Common myeloid progenitor, CD34-positive (primary cell): ENCODE measurements around the gene TSTD1.
"Not testable (repeated sequence)": the region's sequence is repeated elsewhere in the genome, so short reads cannot be mapped to it uniquely, and the experiment has no call there.

Source experiments
- CTCF ChIA-PET: fragments of 350-600 bp; sonication (Branson Sonifier 250); formaldehyde crosslinking; loops from one replicate; lab custom pipeline; 2021; ENCODE audit warnings: antibody characterized with exemption; lab: Charles Lee
- POLR2A ChIA-PET: fragments of 350-600 bp; sonication (Branson Sonifier 250); formaldehyde crosslinking; loops from one replicate; lab custom pipeline; 2021; ENCODE audit warnings: antibody characterized with exemption; lab: Charles Lee
- DNase-seq, 3 donors: peaks; one replicate each; pipeline versions ENCODE4 v3.0.0 to v3.0.0-alpha.2; 2013
- H3K27ac ChIP-seq, 2 experiments: 1 replicate in 1 of 2; 2 replicates in 1 of 2; pipeline ENCODE4 v1.7.0; 2013; ENCODE audit warnings: inconsistent platforms in 2 of 2, low read length in 2 of 2, mild to moderate bottlenecking in 2 of 2, low read depth in 1 of 2, moderate library complexity in 1 of 2; ENCODE audit not compliant: severe bottlenecking in 2 of 2, insufficient read depth in 1 of 2, poor library complexity in 1 of 2
- H3K27me3 ChIP-seq, 5 experiments: replicated peaks in 2 of 5; 1 replicate in 3 of 5; 2 replicates in 2 of 5; pipeline versions ENCODE4 v1.6.1 to v1.7.0; 2013; ENCODE audit warnings: low read length in 4 of 5, mild to moderate bottlenecking in 2 of 5, moderate library complexity in 2 of 5, inconsistent platforms in 1 of 5; ENCODE audit not compliant: insufficient read depth in 5 of 5, control insufficient read depth in 4 of 5
- H3K36me3 ChIP-seq, 4 experiments: 1 replicate in 2 of 4; 2 replicates in 2 of 4; pipeline versions ENCODE4 v1.6.1 to v1.7.0; 2013; ENCODE audit warnings: low read length in 3 of 4, control low read depth in 1 of 4, mild to moderate bottlenecking in 1 of 4; ENCODE audit not compliant: control insufficient read depth in 4 of 4, insufficient read depth in 4 of 4
- H3K4me1 ChIP-seq, 4 experiments: 1 replicate in 3 of 4; 2 replicates in 1 of 4; pipeline versions ENCODE4 v1.6.1 to v1.7.1; 2013; ENCODE audit warnings: low read length in 3 of 4, mild to moderate bottlenecking in 3 of 4, control low read depth in 1 of 4, inconsistent platforms in 1 of 4, moderate library complexity in 1 of 4; ENCODE audit not compliant: control insufficient read depth in 4 of 4, insufficient read depth in 4 of 4; ENCODE audit errors: control extremely low read depth in 1 of 4
- H3K4me3 ChIP-seq, 7 experiments: 1 replicate in 4 of 7; 2 replicates in 3 of 7; pipeline versions ENCODE4 v1.5.1 to v1.7.0; 2013; ENCODE audit warnings: mild to moderate bottlenecking in 7 of 7, low read length in 6 of 7, moderate library complexity in 6 of 7, inconsistent platforms in 2 of 7, low read depth in 2 of 7, control low read depth in 1 of 7; ENCODE audit not compliant: insufficient read depth in 4 of 7, control insufficient read depth in 1 of 7; ENCODE audit errors: extremely low read depth in 1 of 7
- H3K9me3 ChIP-seq, 5 experiments: 1 replicate in 4 of 5; 2 replicates in 1 of 5; pipeline versions ENCODE4 v1.6.1 to v1.7.1; 2013; ENCODE audit warnings: low read length in 4 of 5, mild to moderate bottlenecking in 2 of 5, inconsistent platforms in 1 of 5, low read depth in 1 of 5, moderate library complexity in 1 of 5; ENCODE audit not compliant: control insufficient read depth in 4 of 5, insufficient read depth in 2 of 5; ENCODE audit errors: control extremely low read depth in 1 of 5
- WGBS: methylation state at CpG from one replicate; pipeline ENCODE4 v1.1.5; 2013; ENCODE audit not compliant: insufficient coverage; 5-methylcytosine and 5-hydroxymethylcytosine counted together

The TSTD1 gene

GRCh38 chr1:161069241-161069640, 30.5 kb upstream of the TSTD1 start:
- Histone ChIP-seq H3K27ac (peak overlapping the region; percentile 72 to 90), H3K9me3 (no peaks in the 10 kb centered on the region), H3K4me1 (peaks cover 15 to 72% (median 56%) of the 10 kb centered on the region in 4 experiments), H3K4me3 (peak overlapping the region; percentile 32 to 94 (median 81)), H3K27me3 (no peaks in the 10 kb centered on the region), H3K36me3 (peaks cover 4 to 11% (median 7%) of the 10 kb centered on the region in 4 experiments)
- POLR2A ChIA-PET, result interaction anchor here (0.8 to 4.4 kb wide), 3 partner anchors 23 to 56 kb away, joined by 5 to 53 read pairs (median 30); partner anchors contain the start of genes KLHDC9 and USF1
- DNase-seq, result no peak
- CTCF ChIA-PET, result interaction anchor here (1.0 to 20.2 kb wide), 8 partner anchors 14 to 88 kb away, joined by 4 to 297 read pairs (median 81); partner anchors contain the start of genes DEDD, F11R, KLHDC9 and TSTD1
- WGBS, result 2% methylated on average over 8 of the region's 9 CpGs

DNA sequence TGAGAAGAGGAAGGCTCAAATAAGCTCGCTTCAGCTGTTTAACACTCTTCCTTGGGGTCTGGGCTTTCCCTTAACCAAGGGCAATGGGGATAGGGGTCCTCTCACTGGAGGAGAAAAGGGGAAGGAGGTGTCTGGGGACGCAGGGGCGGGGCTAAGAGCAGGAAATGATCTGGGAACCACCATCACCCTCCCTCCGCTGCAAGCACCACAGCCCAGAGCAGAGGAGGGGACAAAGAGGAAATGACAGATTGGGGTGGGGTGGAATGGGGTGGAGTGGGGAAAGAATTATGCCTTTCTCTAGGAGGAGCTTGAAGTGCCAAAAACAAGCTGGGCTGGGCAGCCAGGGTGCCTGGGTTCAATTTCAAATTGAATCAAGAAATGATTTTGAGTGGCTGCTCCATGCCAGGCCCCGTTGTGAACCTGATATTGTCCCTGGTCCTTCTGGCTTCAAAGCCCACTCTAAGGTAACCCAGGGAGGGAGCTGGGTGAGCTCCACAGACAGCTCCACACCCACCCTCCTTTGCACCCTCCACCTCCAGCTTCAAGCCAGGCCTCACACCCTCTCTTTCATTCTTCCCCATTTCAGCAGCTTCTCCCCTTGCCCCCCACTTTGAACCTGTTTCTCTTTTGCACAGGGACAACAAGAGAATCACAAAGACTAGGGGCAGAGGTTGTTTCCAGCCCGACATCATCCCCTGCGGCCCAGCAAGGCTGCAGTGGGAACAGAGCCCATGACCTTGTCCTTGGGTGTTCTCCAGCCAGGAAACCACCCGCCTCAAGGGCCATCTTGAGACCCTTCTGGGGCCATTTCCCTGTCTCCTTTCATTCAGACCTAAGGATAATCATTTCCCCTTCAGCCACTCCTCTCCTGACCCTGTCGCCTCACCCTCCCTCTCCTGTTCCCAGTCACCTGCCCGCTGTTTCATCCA, 29.8 kb upstream of the TSTD1 start:
- H3K27ac ChIP-seq, result peak overlapping the region; percentile 72 to 90
- peak overlapping the region; percentile 32 to 94 (median 81) for H3K4me3 ChIP-seq
- H3K27me3 ChIP-seq, result no peaks in the 10 kb centered on the region
- POLR2A ChIA-PET, result interaction anchor here (0.8 to 4.4 kb wide), 6 partner anchors 22 to 177 kb away, joined by 3 to 53 read pairs (median 4); partner anchors contain the start of genes KLHDC9 and USF1
- no peaks in the 10 kb centered on the region for H3K9me3 ChIP-seq
- CTCF ChIA-PET, result interaction anchor here (0.8 to 20.2 kb wide), 14 partner anchors 9 to 72 kb away, joined by 3 to 297 read pairs (median 5); partner anchors contain the start of genes KLHDC9, TSTD1 and USF1
- peaks cover 4 to 11% (median 8%) of the 10 kb centered on the region in 4 experiments for H3K36me3 ChIP-seq
- DNase-seq, result peak; percentile 94 to 98 (median 97)
- peaks cover 15 to 66% (median 55%) of the 10 kb centered on the region in 4 experiments for H3K4me1 ChIP-seq
- WGBS, result 5% methylated on average over 7 of the region's 10 CpGs

GRCh38 chr1:161066694-161067093, 27.9 kb upstream of the TSTD1 start:
- Histone ChIP-seq H3K36me3 (peaks cover 4 to 17% (median 11%) of the 10 kb centered on the region in 4 experiments), H3K27ac (peak overlapping the region; percentile 14 to 46), H3K27me3 (no peaks in the 10 kb centered on the region), H3K4me1 (peaks cover 15 to 50% (median 46%) of the 10 kb centered on the region in 4 experiments), H3K9me3 (no peaks in the 10 kb centered on the region), H3K4me3 (peak overlapping the region in 1 of 7 experiments; percentile 42)
- DNase-seq, result peak in 1 of 3 donors; percentile 15
- WGBS, result 76% methylated on average over 3 of the region's 3 CpGs
- ChIA-PET POLR2A (no interaction called here), CTCF (interaction anchor here (0.7 to 13.6 kb wide), 3 partner anchors 24 to 114 kb away, joined by 3 to 166 read pairs (median 73); partner anchors contain the start of genes TSTD1 and USF1)

DNA sequence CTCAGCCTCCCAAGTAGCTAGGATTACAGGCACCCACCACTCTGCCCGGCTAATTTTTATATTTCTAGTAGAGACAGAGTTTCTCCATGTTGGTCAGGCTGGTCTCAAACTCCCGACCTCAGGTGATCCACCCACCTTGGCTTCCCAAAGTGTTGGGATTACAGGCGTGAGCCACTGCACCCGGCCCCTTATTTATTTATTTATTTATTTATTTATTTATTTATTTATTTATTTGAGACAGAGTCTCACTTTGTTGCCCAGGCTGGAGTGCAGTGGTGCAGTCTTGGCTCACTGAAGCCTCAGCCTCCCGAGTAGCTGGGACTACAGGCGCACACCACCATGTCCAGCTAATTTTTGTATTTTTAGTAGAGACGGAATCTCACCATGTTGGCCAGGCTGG, 26.9 kb upstream of the TSTD1 start:
- WGBS, result 100% methylated on average over 3 of the region's 7 CpGs
- CTCF ChIA-PET, result interaction anchor here (1.1 to 13.6 kb wide), 2 partner anchors 9 to 23 kb away, joined by 3 to 166 read pairs; partner anchors contain the start of genes TSTD1 and USF1
- H3K27ac ChIP-seq, DNase-seq, H3K9me3 ChIP-seq, H3K4me3 ChIP-seq, H3K27me3 ChIP-seq, POLR2A ChIA-PET: not testable (repeated sequence)
- Histone ChIP-seq H3K4me1 (peaks cover 13 to 43% (median 42%) of the 10 kb centered on the region in 4 experiments), H3K36me3 (peaks cover 4 to 20% (median 11%) of the 10 kb centered on the region in 4 experiments)

GRCh38 chr1:161063936-161064335, 25.2 kb upstream of the TSTD1 start:
- WGBS, result 95% methylated on average over 5 of the region's 6 CpGs
- H3K4me3 ChIP-seq, H3K27me3 ChIP-seq, POLR2A ChIA-PET, DNase-seq, H3K9me3 ChIP-seq, H3K27ac ChIP-seq: not testable (repeated sequence)
- CTCF ChIA-PET, result interaction anchor here (13.6 kb wide), 1 partner anchor 21 kb away, joined by 166 read pairs; the partner anchor contains the start of genes TSTD1 and USF1
- H3K36me3 ChIP-seq, result peaks cover 9 to 29% (median 19%) of the 10 kb centered on the region in 4 experiments
- peaks cover 9 to 26% (median 24%) of the 10 kb centered on the region in 4 experiments for H3K4me1 ChIP-seq

GRCh38 chr1:161061419-161061818, 22.7 kb upstream of the TSTD1 start:
- Histone ChIP-seq H3K27me3 (no peaks in the 10 kb centered on the region), H3K27ac (no peak overlapping the region), H3K9me3 (no peaks in the 10 kb centered on the region), H3K4me1 (peaks cover 0 to 3% (median 2%) of the 10 kb centered on the region in 4 experiments), H3K4me3 (no peak overlapping the region), H3K36me3 (peaks cover 9 to 38% (median 26%) of the 10 kb centered on the region in 4 experiments)
- WGBS, result no CpG with 5 or more reads among the region's 4 CpGs
- no peak for DNase-seq
- ChIA-PET CTCF (interaction anchor here (0.6 to 2.9 kb wide), 6 partner anchors 9 to 64 kb away, joined by 4 to 13 read pairs (median 8); partner anchors contain the start of genes ARHGAP30 and USF1), POLR2A (interaction anchor here (0.6 kb wide), 1 partner anchor 16 kb away, joined by 4 read pairs; no protein-coding TSS in a partner anchor)
